ENCODE measurements around the gene FBXO34. TPM values are rescaled to one million over a fixed set of nuclear protein-coding genes. Genes with fewer than 3 reads are reported as not detected.

Gene FBXO34
- total and polyA plus RNA-seq, 9 of the 15 experiments (the other 6 are each of a cell fraction or from before 2014, with no cell fraction given): 6.3 to 24.9 (median 16.2) TPM

GRCh38 chr14:55270832-55271571 is at the start of gene FBXO34 (continued):
- 0 out of 2 replicates have a peak, but pooled peaks have one; percentile 67 for TF ChIP-seq GATAD2B (IDR thresholded peaks at IDR 0.05; ENCODE audit: borderline replicate concordance)
- no peak for TF ChIP-seq STAT5B (CRISPR knock-in tag; IDR thresholded peaks at IDR 0.05)
- peak; percentile 86 for TF ChIP-seq ELF1 (tag; IDR thresholded peaks at IDR 0.05)
- no peak for TF ChIP-seq SRSF9 (IDR thresholded peaks at IDR 0.05; ENCODE audit: borderline replicate concordance, low read depth, low read length)
- TF ChIP-seq YY1 (IDR thresholded peaks at IDR 0.05; ENCODE audit: borderline replicate concordance in 1 of 3, control insufficient read depth in 1 of 3, extremely low read depth in 1 of 3, insufficient read depth in 3 of 3, insufficient read length in 1 of 3, insufficient replicate concordance in 2 of 3, low read depth in 1 of 3, low read length in 2 of 3): peak in 2 of 3 experiments; percentile 39 to 70
- TF ChIP-seq RBM39 (optimal IDR thresholded peaks at IDR 0.05; ENCODE audit: low read depth, low read length): no peak
- TF ChIP-seq, protein P1, sequence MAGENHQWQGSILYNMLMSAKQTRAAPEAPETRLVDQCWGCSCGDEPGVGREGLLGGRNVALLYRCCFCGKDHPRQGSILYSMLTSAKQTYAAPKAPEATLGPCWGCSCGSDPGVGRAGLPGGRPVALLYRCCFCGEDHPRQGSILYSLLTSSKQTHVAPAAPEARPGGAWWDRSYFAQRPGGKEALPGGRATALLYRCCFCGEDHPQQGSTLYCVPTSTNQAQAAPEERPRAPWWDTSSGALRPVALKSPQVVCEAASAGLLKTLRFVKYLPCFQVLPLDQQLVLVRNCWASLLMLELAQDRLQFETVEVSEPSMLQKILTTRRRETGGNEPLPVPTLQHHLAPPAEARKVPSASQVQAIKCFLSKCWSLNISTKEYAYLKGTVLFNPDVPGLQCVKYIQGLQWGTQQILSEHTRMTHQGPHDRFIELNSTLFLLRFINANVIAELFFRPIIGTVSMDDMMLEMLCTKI (IDR thresholded peaks at IDR 0.05; ENCODE audit: partially characterized antibody): no peak
- TF ChIP-seq ZNF717 (CRISPR knock-in tag; IDR thresholded peaks at IDR 0.05): no peak
- TF ChIP-seq EGR1 (conservative IDR thresholded peaks at IDR 0.05): 0 out of 2 replicates have a peak, but pooled peaks have one; percentile 8
- TF ChIP-seq, protein P2, sequence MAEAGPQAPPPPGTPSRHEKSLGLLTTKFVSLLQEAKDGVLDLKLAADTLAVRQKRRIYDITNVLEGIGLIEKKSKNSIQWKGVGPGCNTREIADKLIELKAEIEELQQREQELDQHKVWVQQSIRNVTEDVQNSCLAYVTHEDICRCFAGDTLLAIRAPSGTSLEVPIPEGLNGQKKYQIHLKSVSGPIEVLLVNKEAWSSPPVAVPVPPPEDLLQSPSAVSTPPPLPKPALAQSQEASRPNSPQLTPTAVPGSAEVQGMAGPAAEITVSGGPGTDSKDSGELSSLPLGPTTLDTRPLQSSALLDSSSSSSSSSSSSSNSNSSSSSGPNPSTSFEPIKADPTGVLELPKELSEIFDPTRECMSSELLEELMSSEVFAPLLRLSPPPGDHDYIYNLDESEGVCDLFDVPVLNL (CRISPR knock-in tag; IDR thresholded peaks at IDR 0.05; ENCODE audit: low read depth): 0 out of 2 replicates have a peak, but pooled peaks have one; percentile 20
- TF ChIP-seq DLX4 (CRISPR knock-in tag; IDR thresholded peaks at IDR 0.05): no peak
- peak; percentile 74 for TF ChIP-seq HMGN3 (IDR thresholded peaks at IDR 0.05; ENCODE audit: borderline replicate concordance, extremely low read depth, insufficient read length, low read depth, low read length)
- TF ChIP-seq AFF4 (CRISPR knock-in tag; IDR thresholded peaks at IDR 0.05): 0 out of 2 replicates have a peak, but pooled peaks have one; percentile 11
- TF ChIP-seq CCAR2 (IDR thresholded peaks at IDR 0.05; ENCODE audit: low read depth, low read length): no peak
